ENCODE data around the gene ARHGAP20.

ARHGAP20 gene

GRCh38 chr11:110600322-110600721, 111.9 kb downstream of the ARHGAP20 start:
- no peak for DNase-seq

- DNase-seq: no peak
These were observed 113.0 kb downstream of the ARHGAP20 start for GRCh38 chr11:110599207-110599606.

- no peak for DNase-seq
These were observed 113.5 kb downstream of the ARHGAP20 start for GRCh38 chr11:110598725-110599124.

- no peak for DNase-seq
These were observed 124.3 kb downstream of the ARHGAP20 start for GRCh38 chr11:110587972-110588371.

- no peak for DNase-seq
These were observed 125.1 kb downstream of the ARHGAP20 start for GRCh38 chr11:110587129-110587528.

GRCh38 chr11:110584150-110584549, 128.1 kb downstream of the ARHGAP20 start:
- no peak for DNase-seq

DNA sequence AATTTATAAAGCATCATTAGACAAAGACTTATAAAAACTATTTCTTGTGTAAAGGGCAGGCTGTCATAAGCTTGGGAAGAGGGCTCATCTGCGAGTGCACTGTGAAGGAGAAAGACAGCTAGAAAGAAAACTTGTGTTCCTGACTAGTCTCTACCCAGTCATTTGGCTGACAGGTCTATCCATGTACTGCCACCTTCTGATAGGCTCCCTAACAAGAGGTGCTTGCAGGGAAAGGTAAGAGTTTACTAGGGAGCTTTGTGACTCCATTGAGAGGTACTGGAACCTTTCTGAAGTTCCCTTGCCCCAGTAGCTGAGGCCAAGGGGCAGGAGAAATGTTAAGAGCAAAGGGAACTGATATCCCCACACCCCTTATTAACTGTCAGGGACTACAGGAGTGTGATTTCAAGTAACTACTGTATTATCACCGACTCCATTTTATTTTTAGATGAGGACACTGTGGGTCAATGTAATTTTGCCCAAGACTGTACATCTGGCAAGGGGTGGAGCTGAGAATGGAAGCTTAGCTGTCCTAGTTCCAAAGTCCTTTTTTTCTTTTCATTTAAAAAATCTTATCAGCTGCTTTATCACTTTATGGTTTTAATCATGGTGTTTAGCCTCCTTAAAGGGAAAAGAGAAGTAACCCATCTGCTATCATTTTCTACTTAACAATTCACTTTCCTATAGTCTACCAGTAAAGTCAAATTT, 129.4 kb downstream of the ARHGAP20 start:
- no peak for DNase-seq

DNA sequence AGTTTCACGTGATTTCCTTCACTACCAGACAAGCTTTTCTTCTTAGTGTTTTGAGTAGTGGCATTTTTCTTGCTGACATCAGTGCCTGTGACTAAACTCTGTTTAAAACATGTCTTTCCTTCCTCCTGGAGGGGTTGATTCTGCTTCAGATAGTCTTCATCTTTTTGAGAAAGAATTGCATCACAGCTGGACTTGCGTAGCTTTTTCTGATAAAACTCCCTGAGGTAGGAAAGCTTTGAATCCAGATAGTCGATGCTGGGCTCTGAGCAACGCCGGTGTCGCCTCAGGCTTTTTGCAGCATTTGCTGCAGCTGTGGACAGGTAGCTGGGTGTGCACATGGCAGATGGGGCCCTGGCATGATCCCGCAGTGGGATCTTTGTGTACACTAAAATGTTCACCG, 131.7 kb downstream of the ARHGAP20 start:
- no peak for DNase-seq

DNA sequence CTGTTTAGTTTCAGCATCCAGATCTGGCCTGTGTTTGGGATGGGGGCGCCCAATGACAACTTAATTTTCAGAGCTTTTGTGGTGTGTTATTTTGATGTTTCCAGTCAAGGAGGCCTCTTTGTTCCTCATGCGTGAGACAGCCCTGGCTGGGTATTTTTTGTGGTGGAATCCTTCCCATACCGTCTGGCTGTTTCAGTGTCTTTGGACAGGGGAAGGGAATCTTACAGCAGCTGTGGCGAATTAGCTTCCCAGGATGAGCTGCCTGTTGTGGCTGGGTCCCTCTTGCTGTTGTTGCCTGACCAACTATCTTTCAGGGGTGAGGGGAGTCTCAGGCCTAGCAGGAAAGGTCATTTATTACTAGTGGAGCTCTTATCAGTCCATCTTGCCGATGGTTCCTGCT, 138.8 kb downstream of the ARHGAP20 start:
- DNase-seq: no peak

DNA sequence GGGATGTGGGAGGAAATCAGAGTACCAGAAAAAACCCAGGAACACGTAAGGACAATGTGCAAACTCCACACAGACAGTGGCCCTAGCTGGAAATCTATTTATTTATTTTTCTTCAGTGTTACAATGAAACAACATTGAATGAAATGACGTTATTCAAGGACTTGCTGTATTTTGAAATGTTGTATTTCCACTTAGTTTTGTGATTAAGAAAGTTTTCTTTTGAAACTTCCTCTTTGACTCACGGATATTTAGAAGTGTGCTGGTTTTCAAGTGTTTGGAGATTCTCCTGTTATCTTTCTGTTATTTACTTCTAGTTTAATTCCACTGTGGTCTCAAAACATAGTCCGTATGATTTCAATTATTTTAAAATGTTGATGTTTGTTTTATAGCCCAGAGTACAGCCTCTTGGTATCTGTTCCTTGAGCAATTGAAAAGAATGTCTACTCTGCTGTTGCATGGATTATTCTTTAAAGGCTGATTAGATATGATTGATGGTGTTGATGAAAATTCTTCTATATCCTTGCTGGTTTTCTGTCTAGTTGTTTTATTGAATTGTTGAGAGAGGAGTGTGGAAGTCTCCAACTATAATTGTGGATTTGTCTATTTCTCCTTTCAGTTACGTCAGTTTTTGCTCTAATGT, 141.0 kb downstream of the ARHGAP20 start:
- no peak for DNase-seq

DNA sequence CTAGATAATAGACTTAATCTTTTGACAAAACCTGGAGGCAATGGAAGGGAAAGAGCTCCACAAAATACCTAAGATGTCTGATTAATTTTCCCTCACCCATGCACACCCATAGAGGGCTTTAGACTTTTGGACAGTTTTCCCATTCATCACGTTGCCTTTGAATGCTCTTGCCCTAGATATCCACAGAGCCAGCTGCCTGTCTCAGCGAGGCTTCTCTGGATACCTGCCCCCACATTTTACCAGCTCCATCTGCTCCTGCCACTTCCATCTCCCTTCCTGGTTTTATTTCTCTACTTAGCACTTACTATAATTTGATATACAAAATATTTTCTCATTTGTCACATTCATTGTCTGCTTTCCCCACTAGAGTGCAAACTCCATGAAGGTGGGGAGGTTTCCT, 145.7 kb downstream of the ARHGAP20 start:
- no peak for DNase-seq

DNA sequence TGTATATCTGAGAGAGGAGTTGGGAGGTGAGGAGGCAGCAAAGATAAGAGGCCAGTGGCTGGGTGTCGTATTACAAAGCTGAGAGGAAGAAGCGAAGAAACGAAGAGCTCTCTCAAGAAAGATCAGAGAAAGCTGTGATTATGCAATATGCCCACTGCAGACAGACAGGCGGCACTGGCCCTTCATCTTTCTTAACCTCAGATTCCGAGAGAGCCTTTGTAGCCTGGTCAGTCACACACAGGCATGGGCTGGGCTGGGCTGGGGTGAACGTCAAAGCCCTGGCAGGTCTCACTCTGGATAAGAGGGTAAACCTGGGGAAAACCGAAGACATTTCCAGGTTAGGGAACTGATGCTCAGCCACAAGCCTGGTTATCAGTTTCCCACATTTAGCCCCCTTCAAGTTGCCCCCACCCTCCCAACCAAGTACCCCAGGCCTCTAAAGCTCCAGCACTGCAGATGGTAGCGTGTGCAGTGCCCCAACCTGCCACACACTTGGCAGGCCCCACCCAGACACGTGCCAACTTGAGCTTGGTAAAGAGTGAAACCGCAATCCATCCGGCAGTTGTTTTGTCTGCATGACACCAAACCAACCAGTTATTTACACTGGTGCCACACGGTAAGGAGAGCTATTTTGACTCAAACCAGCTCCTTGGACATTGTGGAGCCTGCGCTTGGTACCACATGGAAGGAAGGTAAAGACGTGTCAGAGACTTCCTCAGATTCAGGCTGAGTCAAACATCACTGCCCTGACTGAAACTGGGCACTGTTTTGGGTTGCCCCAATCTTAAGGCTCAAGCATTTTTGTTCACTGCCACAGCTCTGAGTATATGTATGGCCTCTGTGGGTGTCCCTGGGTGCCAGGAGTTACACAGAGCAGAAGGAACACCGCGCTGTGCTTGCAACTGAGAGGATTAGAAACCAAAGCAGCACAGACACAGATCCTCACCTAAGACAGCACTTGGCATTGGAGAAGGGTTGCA, 146.6 kb downstream of the ARHGAP20 start:
- DNase-seq: no peak

DNA sequence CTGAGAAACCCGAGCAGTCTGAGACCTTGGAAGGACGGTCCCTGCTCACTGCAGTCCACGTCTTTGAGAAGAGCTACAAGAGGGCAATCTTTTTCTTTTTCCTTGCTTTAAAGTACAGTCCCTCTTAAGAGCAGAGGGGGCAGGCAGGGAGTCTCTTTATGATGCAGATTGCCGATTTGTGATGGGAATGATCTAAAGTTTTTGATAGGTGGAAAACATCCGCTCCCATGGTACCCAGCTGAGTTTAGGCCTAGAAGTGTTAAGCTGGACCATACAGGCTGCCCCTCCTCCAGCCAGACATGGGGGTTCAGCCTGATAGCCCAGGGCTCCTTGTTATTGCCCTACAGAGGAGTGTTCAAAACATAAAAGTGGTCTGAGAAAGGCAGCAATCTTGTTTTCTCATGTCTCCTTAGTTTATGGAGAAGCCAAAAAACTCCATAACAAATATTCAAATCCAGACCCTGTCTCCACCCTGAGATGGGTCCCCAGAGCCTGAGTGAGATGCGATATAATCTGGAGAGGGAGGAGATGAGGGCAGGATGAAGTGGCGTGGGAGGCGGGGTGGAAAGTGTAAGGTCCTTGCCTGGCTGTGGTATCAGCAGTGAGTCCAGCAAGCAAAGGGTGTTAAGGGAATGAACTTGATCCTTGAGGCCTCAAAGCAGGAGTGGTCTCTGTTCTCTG, 147.4 kb downstream of the ARHGAP20 start:
- DNase-seq: no peak

GRCh38 chr11:110544779-110545178, 167.5 kb downstream of the ARHGAP20 start:
- DNase-seq: no peak

- no peak for DNase-seq
These were observed 174.1 kb downstream of the ARHGAP20 start for GRCh38 chr11:110538154-110538553.

- no peak for DNase-seq
These were observed 181.1 kb downstream of the ARHGAP20 start for GRCh38 chr11:110530900-110531741.

DNA sequence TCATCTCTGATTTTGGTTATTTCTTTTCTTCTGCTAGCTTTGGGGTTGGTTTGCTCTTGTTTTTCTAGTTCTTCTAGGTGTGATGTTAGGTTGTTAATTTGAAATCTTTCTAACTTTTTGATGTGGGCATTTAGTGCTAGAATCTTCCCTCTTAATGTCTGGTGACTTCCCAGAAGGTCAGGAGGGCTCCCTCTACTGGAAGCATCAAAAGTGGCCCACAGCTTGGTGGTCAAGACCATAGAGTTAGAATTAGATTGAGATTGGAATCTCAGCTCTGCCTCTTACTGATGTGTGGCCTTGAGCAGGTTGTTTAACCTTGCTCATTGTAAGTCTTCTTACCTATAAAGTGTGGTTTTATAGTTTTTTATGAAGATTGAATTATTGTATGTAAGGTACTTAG, 183.2 kb downstream of the ARHGAP20 start:
- DNase-seq: no peak

GRCh38 chr11:110527146-110527545, 185.1 kb downstream of the ARHGAP20 start:
- DNase-seq: no peak

All from CD4-positive, alpha-beta T cell treated with Interleukin-17A for 4 hours (primary cell).